NCI-H460 (cell line): ENCODE results near the gene DISP3. TPM values are rescaled to one million over a fixed set of nuclear protein-coding genes. Genes with fewer than 3 reads are reported as not detected.

Experiments used
- DNase-seq: peaks from one replicate; pipeline ENCODE4 v3.0.0-alpha.2; 2016; ENCODE audit warnings: low read depth; ENCODE audit errors: extremely low read depth
- total RNA-seq: library from RNA; depleted of rRNA; stranded (reverse); fragments of >200 nt; shearing (Covaris generic); gene quantifications from 2 replicates; pipeline ENCODE4 v1.2.3, GENCODE V29; 2014

DISP3 gene
- total RNA-seq, 1 experiment from 2014 or later: 0.07 TPM

- no peak for DNase-seq
Measured at GRCh38 chr1:11527541-11528452, 48.8 kb downstream of the DISP3 start.

- no peak for DNase-seq
Measured at GRCh38 chr1:11528611-11529261, 49.8 kb downstream of the DISP3 start.

GRCh38 chr1:11529330-11529729 lies 50.4 kb downstream of the DISP3 start:
- no peak for DNase-seq

GRCh38 chr1:11529763-11530730 lies 51.1 kb downstream of the DISP3 start:
- DNase-seq: no peak

GRCh38 chr1:11530731-11531311 lies 51.9 kb downstream of the DISP3 start:
- no peak for DNase-seq

- no peak for DNase-seq
Measured at GRCh38 chr1:11531314-11531870, 52.4 kb downstream of the DISP3 start.

GRCh38 chr1:11531943-11532342 lies 53.0 kb downstream of the DISP3 start:
- no peak for DNase-seq

GRCh38 chr1:11533790-11534787 lies 55.1 kb downstream of the DISP3 start:
- DNase-seq: no peak

GRCh38 chr1:11534846-11535245 lies 55.9 kb downstream of the DISP3 start:
- no peak for DNase-seq

- DNase-seq: no peak
Measured at GRCh38 chr1:11535316-11535715, 56.4 kb downstream of the DISP3 start.

GRCh38 chr1:11535761-11536572 lies 57.0 kb downstream of the DISP3 start:
- DNase-seq: no peak

- no peak for DNase-seq
Measured at GRCh38 chr1:11536573-11537379, 57.8 kb downstream of the DISP3 start.

GRCh38 chr1:11537380-11537764 lies 58.4 kb downstream of the DISP3 start:
- no peak for DNase-seq

- DNase-seq: no peak
Measured at GRCh38 chr1:11537854-11538591, 59.1 kb downstream of the DISP3 start.

GRCh38 chr1:11538886-11539285 lies 59.9 kb downstream of the DISP3 start:
- DNase-seq: no peak
